ENCODE measurements around the gene SPDYE6.
"Not testable (repeated sequence)": the region's sequence is repeated elsewhere in the genome, so short reads cannot be mapped to it uniquely, and the experiment has no call there.

GRCh38 chr7:102301367-102301766 is 54.9 kb downstream of the SPDYE6 start:
- TF ChIP-seq, protein P1, sequence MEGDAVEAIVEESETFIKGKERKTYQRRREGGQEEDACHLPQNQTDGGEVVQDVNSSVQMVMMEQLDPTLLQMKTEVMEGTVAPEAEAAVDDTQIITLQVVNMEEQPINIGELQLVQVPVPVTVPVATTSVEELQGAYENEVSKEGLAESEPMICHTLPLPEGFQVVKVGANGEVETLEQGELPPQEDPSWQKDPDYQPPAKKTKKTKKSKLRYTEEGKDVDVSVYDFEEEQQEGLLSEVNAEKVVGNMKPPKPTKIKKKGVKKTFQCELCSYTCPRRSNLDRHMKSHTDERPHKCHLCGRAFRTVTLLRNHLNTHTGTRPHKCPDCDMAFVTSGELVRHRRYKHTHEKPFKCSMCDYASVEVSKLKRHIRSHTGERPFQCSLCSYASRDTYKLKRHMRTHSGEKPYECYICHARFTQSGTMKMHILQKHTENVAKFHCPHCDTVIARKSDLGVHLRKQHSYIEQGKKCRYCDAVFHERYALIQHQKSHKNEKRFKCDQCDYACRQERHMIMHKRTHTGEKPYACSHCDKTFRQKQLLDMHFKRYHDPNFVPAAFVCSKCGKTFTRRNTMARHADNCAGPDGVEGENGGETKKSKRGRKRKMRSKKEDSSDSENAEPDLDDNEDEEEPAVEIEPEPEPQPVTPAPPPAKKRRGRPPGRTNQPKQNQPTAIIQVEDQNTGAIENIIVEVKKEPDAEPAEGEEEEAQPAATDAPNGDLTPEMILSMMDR (IDR thresholded peaks at IDR 0.05; ENCODE audit: low read depth, low read length) = not testable (repeated sequence)
- not testable (repeated sequence) for TF ChIP-seq EZH2phosphoT487 (IDR thresholded peaks at IDR 0.05; ENCODE audit: low read depth)

Measured in OCI-LY3 (cell line).